MM.1S (cell line): ENCODE data around the gene TMEM207.

Experiments
- DNase-seq: peaks from one replicate; pipeline ENCODE4 v3.0.0-alpha.2; 2015
- H2AFZ ChIP-seq: fragments of 300-600 bp; sonication (generic); 2 replicates; pipeline ENCODE4 v1.6.0; 2016; ENCODE audit warnings: antibody characterized with exemption, low read length
- H3F3A ChIP-seq: fragments of 300-600 bp; sonication (generic); 2 replicates; pipeline ENCODE4 v1.6.1; 2016; ENCODE audit warnings: mild to moderate bottlenecking, antibody characterized with exemption, low read length, moderate library complexity, mixed read lengths; ENCODE audit not compliant: insufficient read depth
- H3K27ac ChIP-seq: fragments of 300-600 bp; sonication (generic); 2 replicates; pipeline ENCODE4 v1.5.1; 2016; ENCODE audit warnings: mild to moderate bottlenecking, low read length
- H3K27me3 ChIP-seq: fragments of 300-600 bp; sonication (generic); replicated peaks from 2 replicates; pipeline ENCODE4 v1.6.0; 2016; ENCODE audit warnings: low read length; ENCODE audit not compliant: insufficient read depth
- H3K36me3 ChIP-seq: fragments of 300-600 bp; sonication (generic); replicated peaks from 2 replicates; pipeline ENCODE4 v1.6.1; 2016; ENCODE audit warnings: mild to moderate bottlenecking, low read length, mixed read lengths; ENCODE audit not compliant: insufficient read depth
- H3K4me1 ChIP-seq: fragments of 300-600 bp; sonication (generic); 2 replicates; pipeline ENCODE4 v1.6.1; 2016; ENCODE audit warnings: low read length, mixed read lengths
- H3K4me2 ChIP-seq: fragments of 300-600 bp; sonication (generic); 2 replicates; pipeline ENCODE4 v1.6.0; 2016; ENCODE audit warnings: low read depth, low read length
- H3K4me3 ChIP-seq: fragments of 300-600 bp; sonication (generic); 2 replicates; pipeline ENCODE4 v1.5.1; 2016; ENCODE audit warnings: low read length, mixed read lengths
- H3K79me2 ChIP-seq: fragments of 300-600 bp; sonication (generic); 2 replicates; pipeline ENCODE4 v1.6.1; 2016; ENCODE audit warnings: mixed run types, low read length, mixed read lengths
- H3K9ac ChIP-seq: fragments of 300-600 bp; sonication (generic); 2 replicates; pipeline ENCODE4 v1.6.1; 2016; ENCODE audit warnings: low read length, mixed read lengths
- H3K9me2 ChIP-seq: fragments of 300-600 bp; sonication (generic); replicated peaks from 2 replicates; pipeline ENCODE4 v1.6.1; 2016; ENCODE audit warnings: mild to moderate bottlenecking, low read length, mixed read lengths; ENCODE audit not compliant: insufficient read depth
- H3K9me3 ChIP-seq: fragments of 300-600 bp; sonication (generic); replicated peaks from 2 replicates; pipeline ENCODE4 v1.6.1; 2016; ENCODE audit warnings: mild to moderate bottlenecking, low read length, mixed read lengths; ENCODE audit not compliant: insufficient read depth
- H4K20me1 ChIP-seq: fragments of 300-600 bp; sonication (generic); 2 replicates; pipeline ENCODE4 v1.6.1; 2016; ENCODE audit warnings: mild to moderate bottlenecking, low read length, moderate library complexity, mixed read lengths; ENCODE audit not compliant: insufficient read depth
- CTCF ChIP-seq: fragments of 300-600 bp; sonication (generic); IDR thresholded peaks from 2 replicates; pipeline ENCODE4 v1.5.1; 2016; ENCODE audit warnings: antibody characterized with exemption, low read length, mixed read lengths
- EZH2 ChIP-seq: fragments of 300-600 bp; sonication (generic); optimal IDR thresholded peaks from 2 replicates; pipeline ENCODE3; 2017; ENCODE audit warnings: low read depth, mild to moderate bottlenecking, antibody characterized with exemption, low read length, mixed read lengths
- EZH2phosphoT487 ChIP-seq: fragments of 300-600 bp; sonication (generic); IDR thresholded peaks from 2 replicates; pipeline ENCODE4 v1.6.1; 2018; ENCODE audit warnings: antibody characterized with exemption, low read length

TMEM207 gene

GRCh38 chr3:190443257-190443656, 6.4 kb downstream of the TMEM207 start:
- H3K36me3 ChIP-seq, result no peaks in the 10 kb centered on the region
- no peaks in the 10 kb centered on the region for H4K20me1 ChIP-seq
- H3K9me3 ChIP-seq, result no peaks in the 10 kb centered on the region
- H3K4me1 ChIP-seq, result no peaks in the 10 kb centered on the region
- no peak overlapping the region for H3K4me2 ChIP-seq
- TF ChIP-seq CTCF, result no peak; the same call in 1 of the 2 replicates
- no peak for TF ChIP-seq EZH2
- TF ChIP-seq EZH2phosphoT487, result no peak
- no peaks in the 10 kb centered on the region for H3K79me2 ChIP-seq
- no peak overlapping the region for H3K9ac ChIP-seq
- no peak overlapping the region for H2AFZ ChIP-seq
- no peak for DNase-seq
- no peaks in the 10 kb centered on the region for H3K27me3 ChIP-seq
- H3K4me3 ChIP-seq, result no peak overlapping the region
- no peak overlapping the region for H3K27ac ChIP-seq
- H3K9me2 ChIP-seq, result no peaks in the 10 kb centered on the region
- H3F3A ChIP-seq, result no peaks in the 10 kb centered on the region

GRCh38 chr3:190442240-190442639, 7.5 kb downstream of the TMEM207 start:
- no peaks in the 10 kb centered on the region for H3F3A ChIP-seq
- DNase-seq, result no peak
- no peak overlapping the region for H3K9ac ChIP-seq
- H3K9me3 ChIP-seq, result no peaks in the 10 kb centered on the region
- H3K79me2 ChIP-seq, result no peaks in the 10 kb centered on the region
- H3K9me2 ChIP-seq, result no peaks in the 10 kb centered on the region
- H3K27ac ChIP-seq, result no peak overlapping the region
- H3K4me3 ChIP-seq, result no peak overlapping the region
- no peak overlapping the region for H3K4me2 ChIP-seq
- no peaks in the 10 kb centered on the region for H3K4me1 ChIP-seq
- no peak overlapping the region for H2AFZ ChIP-seq
- TF ChIP-seq EZH2phosphoT487, result no peak
- TF ChIP-seq EZH2, result no peak
- TF ChIP-seq CTCF, result no peak
- H3K36me3 ChIP-seq, result no peaks in the 10 kb centered on the region
- no peaks in the 10 kb centered on the region for H4K20me1 ChIP-seq
- no peaks in the 10 kb centered on the region for H3K27me3 ChIP-seq

- no peak for TF ChIP-seq EZH2phosphoT487
- TF ChIP-seq CTCF, result no peak
- TF ChIP-seq EZH2, result no peak
- no peaks in the 10 kb centered on the region for H3K36me3 ChIP-seq
- no peak overlapping the region for H3K9ac ChIP-seq
- no peaks in the 10 kb centered on the region for H3K4me1 ChIP-seq
- no peak overlapping the region for H3K27ac ChIP-seq
- no peaks in the 10 kb centered on the region for H4K20me1 ChIP-seq
- H3K4me2 ChIP-seq, result no peak overlapping the region
- no peaks in the 10 kb centered on the region for H3K27me3 ChIP-seq
- no peaks in the 10 kb centered on the region for H3K79me2 ChIP-seq
- no peaks in the 10 kb centered on the region for H3K9me2 ChIP-seq
- no peak overlapping the region for H2AFZ ChIP-seq
- DNase-seq, result no peak
- no peaks in the 10 kb centered on the region for H3K9me3 ChIP-seq
- no peaks in the 10 kb centered on the region for H3F3A ChIP-seq
- H3K4me3 ChIP-seq, result no peak overlapping the region
Observed at GRCh38 chr3:190436331-190436730, 13.4 kb downstream of the TMEM207 start.
